ENCODE measurements around the gene ANO1. TPM values are rescaled to one million over a fixed set of nuclear protein-coding genes. Genes with fewer than 3 reads are reported as not detected.

The ANO1 gene
- total RNA-seq, 1 experiment from 2014 or later = 10.9 TPM

- H3K23me2 ChIP-seq (ENCODE audit: insufficient read length, low read depth, low read length, poor library complexity, severe bottlenecking) = no peaks in the 10 kb centered on the region
- Mint-ChIP-seq H3K4me1 (peaks cover 34 to 42% of the 10 kb centered on the region in 2 experiments), H3K9me3 (no peaks in the 10 kb centered on the region; a peak in 2 of 5 replicates), H3K27ac (no peak overlapping the region), H3K36me3 (ENCODE audit: insufficient read depth in 1 of 3, low read depth in 3 of 3) (peaks cover 0 to 3% (median 0%) of the 10 kb centered on the region in 3 experiments; a peak in 3 of 7 replicates), H3K4me3 (no peak overlapping the region), H3K27me3 (ENCODE audit: low read depth) (peaks cover 5% of the 10 kb centered on the region)
- H2AK5ac ChIP-seq (ENCODE audit: insufficient read length, low read length) = no peak overlapping the region
- no peak overlapping the region for H2AFZ ChIP-seq (ENCODE audit: low read length)
- WGBS (ENCODE audit: extremely low coverage, insufficient read length, low lambda C conversion rate) = no CpG with 5 or more reads among the region's 6 CpGs
- DNase-seq = no peak
- H2BK120ac ChIP-seq (ENCODE audit: low read depth, low read length, poor library complexity, severe bottlenecking) = no peak overlapping the region
- H3K79me2 ChIP-seq (ENCODE audit: insufficient read depth, low read length) = no peaks in the 10 kb centered on the region
- no peak overlapping the region for H4K91ac ChIP-seq (ENCODE audit: insufficient read length, low read depth, low read length)
- TF ChIP-seq CTCF (conservative IDR thresholded peaks at IDR 0.05) = no peak
- H3K9me3 ChIP-seq (ENCODE audit: control insufficient read depth, low read depth, low read length) = no peaks in the 10 kb centered on the region
- H3K14ac ChIP-seq (ENCODE audit: insufficient read depth, low read length) = no peak overlapping the region
- no peak overlapping the region for H3K4me2 ChIP-seq (ENCODE audit: insufficient read depth, insufficient read length, low read length)
- H3K9ac ChIP-seq (ENCODE audit: extremely low read depth, insufficient read length, low read length) = no peak overlapping the region
- no peaks in the 10 kb centered on the region for H3K27me3 ChIP-seq (ENCODE audit: insufficient read depth, low read length)
- no peaks in the 10 kb centered on the region for H4K20me1 ChIP-seq (ENCODE audit: control insufficient read depth, insufficient read depth, insufficient read length)
- no peak overlapping the region for H4K5ac ChIP-seq (ENCODE audit: insufficient read length, low read depth, low read length)
- H3K23ac ChIP-seq (ENCODE audit: insufficient read length, low read depth, low read length) = no peak overlapping the region
- no peak overlapping the region for H3T11ph ChIP-seq (ENCODE audit: low read length)
- H3K27ac ChIP-seq (ENCODE audit: insufficient read length, low read depth, low read length) = no peak overlapping the region
- no peaks in the 10 kb centered on the region for H3K4me1 ChIP-seq (ENCODE audit: insufficient read depth, low read length)
- H3K79me1 ChIP-seq (ENCODE audit: insufficient read depth, low read depth, low read length, poor library complexity, severe bottlenecking) = no peaks in the 10 kb centered on the region
- no peak overlapping the region for H2BK5ac ChIP-seq (ENCODE audit: insufficient read length, low read length)
- no peak overlapping the region for H2BK15ac ChIP-seq (ENCODE audit: low read depth, low read length)
- H3K56ac ChIP-seq (ENCODE audit: insufficient read length, low read depth, low read length) = no peak overlapping the region
- no peak overlapping the region for H3K4ac ChIP-seq (ENCODE audit: low read depth, low read length)
- no peak overlapping the region for H2BK12ac ChIP-seq (ENCODE audit: insufficient read length, low read depth, low read length)
- H3K18ac ChIP-seq (ENCODE audit: insufficient read length, low read depth, low read length) = no peak overlapping the region
- no peak overlapping the region for H2BK20ac ChIP-seq (ENCODE audit: low read depth, low read length, poor library complexity, severe bottlenecking)
- H4K8ac ChIP-seq (replicated peaks; ENCODE audit: insufficient read length, low read depth, low read length) = no peak overlapping the region
Observed at GRCh38 chr11:70109903-70110302, 31.8 kb downstream of the ANO1 start.

Measured in H9 (cell line).